HG03196 (cell line): ENCODE measurements around the gene ABL2.

Experiments used
- ATAC-seq: cut with Tn5 transposase; IDR thresholded peaks from one replicate; pipeline ENCODE4 v1.9.1; 2021; ENCODE audit not compliant: unreplicated experiment

Gene ABL2

DNA sequence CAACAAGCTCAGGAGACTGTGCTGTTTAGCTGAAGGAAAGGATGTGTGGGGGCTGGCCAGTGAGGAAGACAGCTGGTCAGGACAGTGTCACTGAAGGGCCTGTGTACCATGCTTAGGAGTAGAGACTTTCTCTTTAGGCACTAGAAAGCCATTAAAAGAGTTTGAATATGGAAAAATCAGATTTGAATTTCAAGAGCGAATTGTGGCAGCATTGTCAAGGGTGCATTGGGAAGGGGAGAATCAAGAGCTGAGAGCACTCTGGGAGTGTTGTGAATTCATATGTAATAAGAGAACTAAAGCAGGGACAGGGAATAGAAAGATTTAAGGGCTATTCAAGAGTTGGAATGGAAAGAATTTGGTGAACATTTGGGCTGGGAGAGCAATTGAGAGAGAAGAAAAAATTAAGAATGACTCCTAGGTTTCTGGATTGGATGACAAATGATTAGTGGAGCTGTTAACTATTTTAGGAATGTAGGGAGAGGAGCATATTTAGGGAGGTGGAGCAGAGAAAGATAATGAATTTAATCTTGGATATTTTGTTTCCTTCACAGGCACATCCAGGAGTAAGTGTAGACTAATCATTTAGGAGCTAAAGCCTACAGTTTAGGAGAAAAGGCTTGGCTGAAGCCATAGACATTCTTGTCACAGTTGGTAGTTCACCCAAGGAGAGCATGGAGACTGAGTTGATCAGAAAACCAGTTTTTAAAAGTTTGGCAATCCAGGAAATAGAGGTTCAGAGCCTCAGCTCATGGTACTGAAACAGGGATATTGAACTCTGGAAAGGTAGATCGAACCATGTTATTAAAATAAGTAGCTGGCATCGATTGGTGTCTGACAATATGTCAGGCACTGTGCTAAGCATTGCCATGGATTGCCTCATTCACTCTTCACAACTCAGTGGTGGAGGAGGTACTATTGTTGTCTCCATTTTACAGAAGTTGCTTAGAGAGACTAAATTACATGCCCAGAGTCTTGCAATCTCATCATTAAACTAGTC is 170.7 kb downstream of the ABL2 start:
- ATAC-seq = no peak

DNA sequence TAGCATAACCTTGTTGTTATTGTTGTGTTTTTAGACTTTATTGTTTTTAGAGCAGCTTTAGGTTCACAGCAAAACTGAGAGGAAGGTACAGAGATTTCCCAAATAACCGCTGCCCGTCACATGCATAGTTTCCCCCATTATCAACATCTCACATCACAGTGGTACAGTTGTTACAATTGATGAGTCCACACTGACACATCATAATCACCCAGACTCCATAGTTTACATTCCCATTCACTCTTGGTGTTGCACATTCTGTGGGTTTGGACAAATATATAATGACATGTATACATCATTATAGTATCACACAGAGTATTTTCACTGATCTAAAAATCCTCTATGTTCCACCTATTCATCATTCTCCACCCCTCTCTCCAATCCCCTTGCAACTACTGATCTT is 173.5 kb downstream of the ABL2 start:
- ATAC-seq = no peak

GRCh38 chr1:179053486-179053885 is 176.0 kb downstream of the ABL2 start:
- no peak for ATAC-seq

- ATAC-seq = no peak
These were observed 176.7 kb downstream of the ABL2 start for GRCh38 chr1:179052776-179053175.
